GM15510 (cell line): ENCODE measurements around the gene CCNQ.

Experiments used
- POLR2A ChIP-seq: IDR thresholded peaks from 3 replicates; pipeline ENCODE4 v1.6.1; 2011; ENCODE audit warnings: borderline replicate concordance; ENCODE audit not compliant: insufficient read length; ENCODE audit errors: extremely low read depth

The CCNQ gene

DNA sequence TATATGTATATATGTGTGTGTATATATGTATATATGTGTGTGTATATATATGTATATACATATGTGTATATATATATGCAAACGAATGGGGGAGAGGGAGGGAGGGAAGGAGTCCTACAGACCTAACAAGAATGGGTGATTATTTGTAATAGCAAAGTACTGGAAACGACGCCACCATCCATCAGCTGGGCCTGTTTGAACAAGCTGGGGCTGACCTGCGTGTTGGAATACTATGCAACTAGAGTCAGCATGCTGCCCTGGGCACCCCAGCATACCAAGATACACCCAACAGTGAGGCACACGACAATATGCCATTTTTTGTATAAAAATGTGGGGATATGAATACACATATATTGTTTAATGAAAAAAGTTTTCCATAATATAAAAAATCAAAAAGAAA lies 21.6 kb upstream of the CCNQ start:
- TF ChIP-seq POLR2A = no peak

DNA sequence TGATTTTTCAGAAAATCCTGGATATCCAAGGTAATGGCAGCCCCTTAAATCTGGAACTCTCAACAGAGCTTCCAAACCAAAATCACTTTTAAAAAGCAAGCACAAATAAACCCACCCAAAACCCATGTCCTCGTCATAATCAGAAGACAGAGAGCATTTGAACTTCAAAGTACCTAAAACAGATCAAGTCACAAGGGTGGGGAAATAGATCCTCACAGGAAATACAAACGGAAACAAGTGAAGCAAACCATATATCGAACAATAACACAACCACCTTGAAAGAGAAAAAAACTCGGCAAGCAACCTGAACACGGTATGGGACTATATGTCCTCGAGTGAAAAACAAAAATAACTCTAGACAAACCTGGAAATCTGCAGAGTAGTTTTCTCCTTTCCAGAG lies 15.9 kb upstream of the CCNQ start:
- TF ChIP-seq POLR2A = no peak

- TF ChIP-seq POLR2A = no peak
Measured at GRCh38 chrX:153612413-153612812, 13.5 kb upstream of the CCNQ start.

GRCh38 chrX:153611298-153612095 lies 12.6 kb upstream of the CCNQ start:
- no peak for TF ChIP-seq POLR2A

GRCh38 chrX:153610836-153611213 lies 11.9 kb upstream of the CCNQ start:
- TF ChIP-seq POLR2A = no peak

- no peak for TF ChIP-seq POLR2A
Measured at GRCh38 chrX:153609917-153610835, 11.2 kb upstream of the CCNQ start.

DNA sequence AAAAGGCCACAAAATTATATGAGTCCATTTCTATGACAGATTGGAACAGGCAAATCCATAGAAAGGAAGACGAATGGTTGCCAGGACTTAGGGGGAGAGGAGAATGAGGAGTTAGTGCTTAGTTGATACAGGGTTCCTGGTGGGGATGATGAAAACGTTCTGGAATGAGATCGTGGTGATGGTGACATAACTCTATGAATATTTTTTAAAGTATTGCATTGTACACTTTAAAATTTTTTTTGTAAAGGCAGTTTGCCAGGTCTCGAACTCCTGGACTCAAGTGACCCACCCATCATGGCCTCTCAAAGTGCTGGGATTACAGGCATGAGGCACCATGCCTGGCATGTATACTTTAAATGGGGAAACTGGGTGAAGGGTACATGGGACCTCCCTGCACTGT lies 9.9 kb upstream of the CCNQ start:
- no peak for TF ChIP-seq POLR2A

GRCh38 chrX:153608376-153608775 lies 9.4 kb upstream of the CCNQ start:
- TF ChIP-seq POLR2A = no peak

DNA sequence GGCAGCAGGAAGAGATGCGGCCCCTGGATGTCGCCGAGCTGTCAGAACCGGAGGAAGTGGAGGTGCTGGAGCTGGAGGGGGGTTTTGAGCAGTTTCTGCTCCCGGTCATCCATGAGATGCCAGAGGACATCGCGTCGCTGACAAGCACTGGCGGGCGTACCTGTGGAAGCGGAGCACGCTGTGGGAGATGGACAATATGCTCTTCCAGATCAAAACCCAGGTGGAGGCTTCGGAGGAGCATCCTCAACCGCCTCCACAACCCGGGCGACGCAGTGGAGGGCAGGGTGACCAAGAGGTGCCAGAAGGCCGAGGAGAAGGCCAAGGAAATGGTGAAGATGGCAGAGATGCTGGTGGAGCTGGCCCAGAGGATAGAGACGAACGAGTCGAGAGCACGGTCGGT lies 7.6 kb upstream of the CCNQ start:
- no peak for TF ChIP-seq POLR2A

DNA sequence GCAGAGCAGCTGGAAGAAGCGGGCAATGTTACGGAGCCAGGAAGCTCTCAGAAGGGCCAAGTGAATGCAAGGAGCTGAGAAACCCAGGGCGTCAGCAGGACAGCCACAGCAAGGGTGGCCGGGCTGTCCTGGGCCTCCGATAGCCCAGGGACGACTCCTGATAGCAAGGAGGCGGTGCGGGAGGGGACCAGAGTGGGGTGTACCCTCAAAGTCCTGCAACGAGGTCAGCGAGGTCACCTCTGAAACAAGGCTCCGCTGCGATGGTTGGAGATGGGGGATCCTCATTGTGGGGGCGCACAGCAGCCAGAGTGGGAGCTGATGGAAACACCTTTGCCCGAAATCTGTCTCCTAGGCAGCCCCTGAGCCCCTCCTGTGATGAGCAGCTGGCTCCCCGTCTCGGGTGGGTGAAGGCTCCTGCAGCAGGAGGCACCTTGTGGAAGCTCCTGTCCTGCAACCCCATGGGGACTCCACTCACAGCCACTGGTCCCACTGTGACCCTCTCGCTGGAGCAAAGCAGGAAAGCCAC lies 4.3 kb upstream of the CCNQ start:
- no peak for TF ChIP-seq POLR2A

GRCh38 chrX:153602601-153603000 lies 3.7 kb upstream of the CCNQ start:
- no peak for TF ChIP-seq POLR2A

DNA sequence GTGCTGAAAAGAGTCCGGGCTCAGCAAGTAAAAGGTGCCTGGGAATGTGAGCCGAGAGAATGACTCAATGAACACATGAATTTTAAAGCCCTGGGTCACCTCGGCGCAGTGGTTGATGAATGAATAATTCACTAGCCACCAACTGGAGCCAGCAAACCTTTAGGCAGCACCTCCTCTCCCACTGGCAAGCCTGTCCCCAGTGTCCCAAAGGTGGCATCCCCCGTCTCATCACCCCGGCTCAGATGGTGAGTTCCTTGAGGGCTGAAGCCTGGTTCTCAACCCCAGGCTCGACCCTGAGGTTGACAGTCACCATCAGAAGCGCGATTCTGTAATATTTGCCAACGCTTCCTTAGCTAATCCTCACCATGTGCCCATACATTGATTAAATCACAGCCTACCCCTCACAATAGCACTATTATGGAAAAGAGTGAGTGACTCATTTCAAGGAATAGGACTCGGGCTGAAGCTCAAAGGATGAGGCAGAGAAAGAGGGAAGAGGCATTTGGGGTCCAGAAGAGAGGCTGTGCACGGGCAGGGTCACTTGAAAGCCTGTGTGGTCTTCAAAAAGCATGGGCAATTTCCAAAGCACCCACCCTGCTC lies 2.7 kb upstream of the CCNQ start:
- no peak for TF ChIP-seq POLR2A

- TF ChIP-seq POLR2A = no peak
Measured at GRCh38 chrX:153600921-153601320, 2.0 kb upstream of the CCNQ start.

DNA sequence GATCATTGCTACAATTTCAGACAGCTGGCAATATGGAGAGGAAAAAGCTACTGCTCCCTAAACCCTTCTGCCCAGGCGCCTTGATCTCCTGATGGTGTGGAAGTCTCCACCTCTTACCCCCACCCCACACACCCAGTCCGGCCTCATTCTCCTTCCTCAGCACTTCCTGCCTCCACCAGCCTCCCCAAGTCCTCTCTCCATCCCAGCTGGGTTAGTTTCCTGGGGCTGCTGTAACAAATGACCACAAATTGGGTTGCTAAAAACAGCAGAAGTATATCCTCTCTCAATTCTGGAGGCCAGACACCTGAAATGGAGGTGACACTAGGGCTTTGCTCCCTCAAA lies 1.1 kb upstream of the CCNQ start:
- TF ChIP-seq POLR2A = no peak

DNA sequence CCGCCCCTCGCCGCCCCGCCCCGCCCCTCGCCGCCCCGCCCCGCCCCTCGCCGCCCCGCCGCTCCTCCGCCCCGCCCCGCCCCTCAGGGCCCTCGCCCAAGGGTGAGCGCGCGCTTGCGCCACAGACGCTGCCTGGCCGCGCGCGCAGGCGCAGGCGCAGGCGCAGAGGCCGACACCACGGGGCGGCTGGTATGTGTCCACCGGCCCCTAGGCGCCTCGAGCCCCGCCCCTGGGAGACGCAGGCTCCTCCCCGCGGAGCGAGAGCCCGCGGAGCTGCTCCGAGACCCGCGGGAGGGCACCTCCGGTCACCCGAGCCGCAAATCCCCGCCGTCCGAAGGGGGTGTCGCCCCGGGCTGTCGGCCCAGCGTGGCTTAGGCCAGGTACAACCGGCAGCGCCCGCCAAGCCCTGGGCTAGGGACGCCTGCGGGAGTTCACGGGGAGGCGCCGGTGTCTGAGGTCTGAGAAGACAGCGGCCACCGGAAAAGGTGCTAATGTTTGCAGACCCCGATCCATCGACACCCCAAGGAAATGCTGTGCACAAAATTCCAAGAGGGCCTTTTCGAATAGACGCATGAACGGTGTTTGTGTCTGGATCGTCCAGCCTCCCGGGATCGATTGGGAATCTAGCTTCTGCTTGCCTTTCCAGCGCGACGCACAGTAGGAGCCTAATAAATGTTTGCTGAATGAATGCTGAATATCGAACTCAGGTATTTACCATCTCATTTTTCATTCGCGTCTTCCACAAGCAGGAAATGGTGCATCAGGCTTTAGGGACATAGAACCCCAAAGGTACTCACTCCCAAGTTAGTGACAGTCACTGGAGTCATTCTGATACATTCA lies 473 bp upstream of the CCNQ start:
- no peak for TF ChIP-seq POLR2A

- no peak for TF ChIP-seq POLR2A
Measured at GRCh38 chrX:153596981-153597750, 1.8 kb downstream of the CCNQ start.
